Measurements from ENCODE around the gene NXNL1.
A peak's percentile ranks its signal among the peaks of the same experiment; 100 is the strongest.

NXNL1 gene

DNA sequence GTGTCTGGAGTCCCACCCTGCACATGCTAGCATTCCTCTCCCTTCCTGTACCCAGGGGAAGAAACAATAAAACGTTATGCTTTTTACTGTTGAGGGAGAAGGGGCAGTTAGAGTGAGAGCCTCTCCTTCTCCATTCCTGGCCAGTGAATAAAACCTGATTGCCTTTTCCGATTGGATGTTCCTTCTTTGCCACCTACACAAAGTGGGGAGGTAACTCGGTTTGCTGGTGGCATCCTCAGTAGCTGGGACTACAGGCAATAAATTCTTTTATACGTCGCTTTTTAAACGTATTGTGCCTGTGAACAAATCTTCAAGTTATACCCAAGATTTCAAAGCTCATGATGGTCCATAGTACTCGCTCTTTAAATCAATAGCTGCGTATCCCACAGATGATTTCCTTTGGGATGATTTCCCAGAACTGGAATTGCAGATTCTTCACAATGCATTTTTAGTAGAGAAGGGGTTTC lies 41.5 kb downstream of the NXNL1 start:
- DNase-seq: no peak

DNA sequence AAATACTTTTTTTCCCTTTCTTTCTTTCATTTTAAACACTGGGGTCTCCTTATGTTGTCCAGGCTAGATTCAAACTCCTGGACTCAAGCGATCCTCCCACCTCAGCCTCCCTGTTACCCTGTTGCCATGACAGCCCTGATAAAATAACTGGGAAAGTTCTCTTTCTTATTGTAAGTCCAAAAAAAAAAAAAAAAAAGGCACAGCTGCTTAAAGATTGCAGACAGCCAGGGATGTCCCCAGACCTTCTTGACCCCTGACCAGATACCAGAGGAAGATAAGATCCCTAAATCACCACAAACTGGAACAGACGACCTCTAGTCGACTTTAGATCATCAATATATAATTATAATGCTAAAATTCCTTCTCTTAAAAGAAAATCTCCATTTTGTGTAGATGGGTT lies 42.0 kb downstream of the NXNL1 start:
- no peak for DNase-seq

DNA sequence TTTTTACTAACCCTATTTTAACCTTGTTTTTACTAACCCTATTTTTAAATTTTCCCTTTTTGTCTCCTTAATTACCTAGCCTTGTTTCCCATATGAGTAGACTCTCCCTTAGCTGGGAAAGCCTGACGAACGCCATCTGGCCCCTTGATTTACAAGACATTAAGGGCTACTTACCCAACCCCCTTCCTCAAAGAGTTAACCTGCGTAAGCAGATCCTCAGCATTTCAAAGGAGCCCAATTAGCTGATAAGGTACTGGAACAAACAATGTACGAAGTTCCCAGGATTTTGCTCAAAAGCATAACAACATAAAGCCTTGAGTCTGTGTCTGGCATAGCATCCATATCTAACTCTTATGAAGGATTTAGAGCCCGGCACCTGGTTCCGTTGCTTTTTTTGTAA lies 45.6 kb downstream of the NXNL1 start:
- DNase-seq: no peak

DNA sequence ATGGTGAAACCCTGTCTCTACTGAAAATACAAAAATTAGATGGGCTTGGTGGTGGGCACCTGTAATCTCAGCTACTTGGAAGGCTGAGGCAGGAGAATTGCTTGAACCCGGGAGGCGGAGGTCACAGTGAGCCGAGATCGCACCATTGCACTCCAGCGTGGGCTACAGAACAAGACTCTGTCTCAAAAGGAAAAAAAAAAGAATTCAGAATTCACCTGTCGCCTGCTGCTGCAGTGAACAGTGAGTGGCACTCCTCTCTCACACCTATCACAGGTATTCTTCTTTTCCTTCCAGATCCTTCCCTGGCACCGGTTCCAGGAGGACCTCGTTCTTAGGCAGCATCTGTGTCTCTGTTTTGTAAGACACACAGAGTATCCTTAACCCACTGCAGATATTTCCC lies 46.6 kb downstream of the NXNL1 start:
- DNase-seq: no peak

DNA sequence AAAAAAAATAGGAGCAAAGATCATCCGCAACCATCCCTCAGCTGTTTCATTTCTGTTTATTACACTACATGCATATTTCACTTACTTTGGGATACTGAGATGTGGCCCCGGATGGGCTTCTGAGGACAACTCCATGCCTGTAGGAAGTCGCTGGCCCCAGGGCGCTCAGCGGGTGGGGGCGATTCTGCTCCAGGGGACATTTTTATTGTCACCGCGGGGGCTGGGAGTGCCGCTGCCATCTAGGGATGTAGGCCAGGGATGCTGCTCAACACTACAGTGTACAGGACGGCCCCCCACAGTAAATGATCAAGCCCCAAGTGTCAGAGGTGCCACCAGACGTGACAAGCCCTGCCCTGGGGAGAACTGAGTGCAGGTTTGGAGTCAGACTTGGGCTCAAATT lies 48.9 kb downstream of the NXNL1 start:
- DNase-seq: no peak

DNA sequence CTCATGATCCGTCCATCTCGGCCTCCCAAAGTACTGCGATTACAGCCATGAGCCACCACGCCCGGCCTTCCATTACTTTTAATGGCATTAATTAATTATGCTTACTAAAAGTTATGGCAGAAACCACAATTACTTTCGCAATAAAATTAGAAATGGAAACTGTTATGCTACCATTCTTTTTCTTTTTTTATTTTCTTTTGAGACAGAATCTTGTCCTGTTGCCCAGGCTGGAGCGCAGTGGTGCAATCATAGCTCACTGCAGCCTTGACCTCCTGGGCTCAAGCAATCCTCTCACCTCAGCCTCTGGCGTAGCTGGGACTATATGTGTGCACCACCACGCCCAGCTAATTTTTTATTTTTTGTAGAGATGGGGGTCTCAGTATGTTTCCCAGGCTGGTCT lies 50.7 kb downstream of the NXNL1 start:
- no peak for DNase-seq

DNA sequence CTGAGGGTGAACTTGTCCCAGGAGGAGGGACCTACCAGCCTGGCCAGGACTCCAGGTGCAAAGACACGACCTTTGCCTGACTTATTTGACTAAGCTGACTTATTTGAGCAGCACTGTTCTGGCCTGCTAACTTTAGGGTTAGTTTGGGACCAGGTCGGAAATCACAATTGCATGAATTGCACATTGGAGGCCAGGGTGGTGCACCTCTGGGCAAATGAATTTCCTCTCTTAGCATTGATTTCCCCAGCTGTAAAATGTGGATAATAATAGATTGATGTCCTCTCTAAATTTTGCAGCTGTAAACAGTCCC lies 53.9 kb downstream of the NXNL1 start:
- no peak for DNase-seq

DNA sequence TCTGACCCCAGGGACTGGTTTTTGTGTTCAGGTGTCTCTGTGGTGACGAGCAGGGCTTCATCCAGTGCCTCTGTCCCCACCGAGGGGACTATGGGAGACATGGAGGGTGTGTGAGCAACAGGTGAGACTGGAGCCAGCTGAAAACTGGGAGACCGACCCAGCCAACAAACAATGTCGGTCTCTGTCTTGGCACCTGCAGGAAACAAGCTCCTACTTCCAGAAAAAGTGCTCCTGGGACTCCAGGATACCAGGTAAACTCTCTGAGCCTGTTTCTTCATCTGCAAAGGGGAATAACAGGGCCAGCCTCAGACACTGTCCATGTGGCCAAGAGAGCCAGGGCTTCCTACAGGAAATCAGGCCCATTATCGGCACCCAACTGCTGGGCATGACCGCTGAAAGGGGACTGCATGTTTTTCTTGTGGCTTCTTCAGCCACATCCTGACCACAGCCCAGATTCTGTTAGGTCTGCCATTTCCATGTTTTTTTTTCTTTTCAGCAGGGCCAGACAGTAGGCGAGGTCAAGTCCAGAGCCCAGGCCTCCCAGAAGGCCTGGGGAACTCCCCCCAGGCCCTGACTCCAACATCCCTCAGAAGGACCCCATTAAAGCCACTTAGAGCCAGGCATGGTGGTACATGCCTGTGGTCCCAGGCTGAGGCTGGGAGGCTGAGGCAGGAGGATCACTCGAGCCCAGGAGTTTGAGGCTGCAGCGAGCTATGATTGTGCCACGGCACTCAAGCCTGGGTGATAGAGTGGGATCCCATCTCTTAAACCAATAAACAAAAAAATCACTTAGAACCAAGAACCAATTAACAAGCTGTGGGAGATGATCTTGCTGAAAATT lies 54.5 kb downstream of the NXNL1 start:
- peak; percentile 78 for DNase-seq
